Measurements from ENCODE around the gene EPHB1.

- TF ChIP-seq EZH2 (IDR thresholded peaks at IDR 0.05; ENCODE audit: insufficient read depth, poor library complexity, severe bottlenecking) (no peak), EZH2phosphoT487 (IDR thresholded peaks at IDR 0.05; ENCODE audit: insufficient read depth, low read depth) (no peak)
These were observed 15.0 kb downstream of the EPHB1 start for GRCh38 chr3:134810052-134810435.
